Uterus (tissue), 2 donors: ENCODE results near the gene ASXL3.

Experiments used
- CTCF ChIP-seq, 4 experiments: fragments of 200-600 bp in 2 of 4; fragments of 450-650 bp in 2 of 4; sonication (generic) in 2 of 4; IDR thresholded peaks; one replicate each; pipeline ENCODE4 v1.5.1; 2016 to 2019; ENCODE audit warnings: antibody characterized with exemption in 4 of 4, mild to moderate bottlenecking in 2 of 4, moderate library complexity in 1 of 4
- POLR2A ChIP-seq, 2 donors: fragments of 450-650 bp; IDR thresholded peaks; one replicate each; pipeline ENCODE4 v1.6.1; 2016; ENCODE audit warnings: antibody characterized with exemption in 2 of 2, mild to moderate bottlenecking in 1 of 2, moderate library complexity in 1 of 2

GRCh38 chr18:33600846-33601245 lies 22.8 kb downstream of the ASXL3 start:
- TF ChIP-seq CTCF (IDR thresholded peaks at IDR 0.05) = no peak
- no peak for TF ChIP-seq POLR2A (IDR thresholded peaks at IDR 0.05)
